Endothelial cell of umbilical vein (primary cell): ENCODE data around the gene COQ9. TPM values are rescaled to one million over a fixed set of nuclear protein-coding genes. Genes with fewer than 3 reads are reported as not detected.

Source experiments
- BruUV-seq: library from RNA; stranded (reverse); fragments of 400-500 nt; replicated peaks from 2 replicates; lab custom pipeline; 2021; lab: Mats Ljungman, UMichigan
- CTCF ChIA-PET: fragments of 300-600, 350-600 bp; sonication (Branson Sonifier 250); formaldehyde crosslinking; loops from one replicate; lab custom pipeline; 2021; ENCODE audit warnings: antibody characterized with exemption, inconsistent platforms; lab: Charles Lee
- POLR2A ChIA-PET: fragments of 300-600, 350-600 bp; sonication (Branson Sonifier 250); formaldehyde crosslinking; loops from one replicate; lab custom pipeline; 2021; ENCODE audit warnings: antibody characterized with exemption, inconsistent platforms; lab: Charles Lee
- DNase-seq: peaks from one replicate; pipeline ENCODE4 v3.0.0-alpha.2; 2011; ENCODE audit warnings: low read depth, low spot score
- FAIRE-seq: peaks from 2 replicates; lab custom pipeline; 2011; peaks lifted over from hg19 to GRCh38; lab: Jason Lieb, UNC
- H2AFZ ChIP-seq: 2 replicates; pipeline ENCODE4 v1.6.0; 2012; ENCODE audit warnings: low read depth, low read length, control low read depth, inconsistent platforms
- H3K27ac ChIP-seq: 2 replicates; pipeline ENCODE4 v1.5.1; 2011; ENCODE audit warnings: low read depth, mild to moderate bottlenecking, control low read depth, low read length, moderate library complexity; ENCODE audit not compliant: insufficient read depth
- H3K27me3 ChIP-seq, 2 experiments: 2 replicates each; pipeline versions ENCODE4 v1.6.0 to v1.6.1; 2011; ENCODE audit warnings: low read length in 2 of 2, mixed read lengths in 1 of 2; ENCODE audit not compliant: control insufficient read depth in 2 of 2, insufficient read depth in 2 of 2
- H3K36me3 ChIP-seq, 2 experiments: 2 replicates in 1 of 2; 3 replicates in 1 of 2; pipeline ENCODE4 v1.5.1; 2011; ENCODE audit warnings: low read length in 2 of 2, mild to moderate bottlenecking in 1 of 2, moderate library complexity in 1 of 2; ENCODE audit not compliant: control insufficient read depth in 2 of 2, insufficient read depth in 2 of 2; ENCODE audit errors: extremely low read depth in 1 of 2
- H3K4me1 ChIP-seq: 3 replicates; pipeline ENCODE4 v1.5.1; 2011; ENCODE audit warnings: mild to moderate bottlenecking, low read length; ENCODE audit not compliant: control insufficient read depth, insufficient read depth; ENCODE audit errors: extremely low read depth
- H3K4me2 ChIP-seq: 2 replicates; pipeline ENCODE4 v1.6.1; 2011; ENCODE audit warnings: low read length, control low read depth, mixed read lengths; ENCODE audit not compliant: insufficient read depth
- H3K4me3 ChIP-seq, 3 experiments: fragments of 200-600 bp in 1 of 3; sonication (generic), shearing (Covaris generic) in 1 of 3; replicated peaks in 1 of 3; 2 replicates each; pipeline ENCODE4 v1.5.1; 2011 to 2016; ENCODE audit warnings: control low read depth in 3 of 3, low read length in 3 of 3, mild to moderate bottlenecking in 2 of 3, inconsistent platforms in 1 of 3, low read depth in 1 of 3, moderate library complexity in 1 of 3; ENCODE audit not compliant: insufficient read depth in 1 of 3
- H3K79me2 ChIP-seq: 2 replicates; pipeline ENCODE4 v1.6.0; 2012; ENCODE audit warnings: low read length, inconsistent platforms; ENCODE audit not compliant: control insufficient read depth, insufficient read depth
- H3K9ac ChIP-seq: replicated peaks from 2 replicates; pipeline ENCODE3; 2011; ENCODE audit warnings: low read length, control low read depth; ENCODE audit not compliant: insufficient read depth; ENCODE audit errors: extremely low read depth
- H3K9me1 ChIP-seq: replicated peaks from 3 replicates; pipeline ENCODE4 v1.6.0; 2011; ENCODE audit warnings: mild to moderate bottlenecking, low read length; ENCODE audit not compliant: control insufficient read depth, insufficient read depth; ENCODE audit errors: extremely low read depth
- H3K9me3 ChIP-seq: replicated peaks from 2 replicates; pipeline ENCODE4 v1.5.1; 2012; ENCODE audit warnings: low read length, inconsistent platforms; ENCODE audit not compliant: control insufficient read depth, insufficient read depth
- H4K20me1 ChIP-seq: replicated peaks from 2 replicates; pipeline ENCODE3; 2011; ENCODE audit warnings: mild to moderate bottlenecking, low read length; ENCODE audit not compliant: control insufficient read depth, insufficient read depth; ENCODE audit errors: extremely low read depth
- CTCF ChIP-seq, 2 donors: IDR thresholded peaks; 1 replicate in 1 of 2; 2 replicates in 1 of 2; pipeline ENCODE4 v1.5.1; 2011; ENCODE audit warnings: low read length in 2 of 2, mild to moderate bottlenecking in 2 of 2, moderate library complexity in 2 of 2, control low read depth in 1 of 2, inconsistent platforms in 1 of 2, low read depth in 1 of 2; ENCODE audit not compliant: insufficient read depth in 1 of 2; ENCODE audit errors: extremely low read depth in 1 of 2
- EZH2 ChIP-seq: IDR thresholded peaks from 2 replicates; pipeline ENCODE4 v1.6.1; 2012; ENCODE audit warnings: borderline replicate concordance, low read depth, mild to moderate bottlenecking, moderate library complexity, low read length, inconsistent platforms; ENCODE audit not compliant: severe bottlenecking
- FOS ChIP-seq: IDR thresholded peaks from 2 replicates; pipeline ENCODE4 v1.6.1; 2011; ENCODE audit warnings: mild to moderate bottlenecking, low read length, moderate library complexity, borderline replicate concordance; ENCODE audit not compliant: insufficient read depth
- GATA2 ChIP-seq: IDR thresholded peaks from 2 replicates; pipeline ENCODE4 v1.7.0; 2011; ENCODE audit warnings: low read depth, mild to moderate bottlenecking, moderate library complexity, mixed read lengths, low read length; ENCODE audit not compliant: insufficient read length, insufficient read depth
- JUN ChIP-seq: IDR thresholded peaks from 2 replicates; pipeline ENCODE4 v1.6.1; 2011; ENCODE audit warnings: borderline replicate concordance, low read depth; ENCODE audit not compliant: insufficient read length, insufficient read depth
- MAX ChIP-seq: IDR thresholded peaks from 2 replicates; pipeline ENCODE4 v1.6.1; 2011; ENCODE audit not compliant: insufficient read depth, insufficient read length
- MYC ChIP-seq: IDR thresholded peaks from one replicate; pipeline ENCODE4 v1.6.1; 2011; ENCODE audit warnings: mild to moderate bottlenecking, low read depth, low read length
- POLR2A ChIP-seq: IDR thresholded peaks from 2 replicates; pipeline ENCODE4 v1.6.1; 2012; ENCODE audit warnings: low read depth, mild to moderate bottlenecking, control low read depth, low read length
- POLR2AphosphoS5 ChIP-seq: IDR thresholded peaks from 2 replicates; pipeline ENCODE4 v1.6.1; 2012; ENCODE audit warnings: low read depth, mild to moderate bottlenecking, control low read depth, low read length, moderate library complexity; ENCODE audit not compliant: insufficient read depth
- dilution Hi-C: fragments of 300-500 bp; cut with MboI; formaldehyde crosslinking; loops from one replicate; pipeline ENCODE4 v1.15.0; 2019; ENCODE audit warnings: low sequenced_read_pairs; ENCODE audit not compliant: extremely low pct_ligation_motif_present
- intact Hi-C: fragments of 100-400 bp; cut with micrococcal nuclease; formaldehyde crosslinking; loops from one replicate; pipeline ENCODE4 v1.10.0; 2022
- polyA plus RNA-seq, 4 experiments: library from polyadenylated mRNA; depleted of rRNA in 3 of 4; stranded (reverse) in 3 of 4; unstranded in 1 of 4; fragments of >200 nt; gene quantifications; 2 replicates each; pipeline versions ENCODE4 v1.2.1 to v1.2.3, GENCODE V29; 2011 to 2012; ENCODE audit warnings: missing spikeins in 1 of 4
- total RNA-seq: library from RNA; stranded (reverse); gene quantifications from 2 replicates; pipeline ENCODE4 v1.2.3, GENCODE V29; 2021

Gene COQ9
- total and polyA plus RNA-seq, 2 donors (not counting 3 experiments of a cell fraction or from before 2014, with no cell fraction given) = 42.5 to 78.3 TPM

- ChIA-PET CTCF (interaction anchor here (3.5 to 4.8 kb wide), 2 partner anchors 9 to 46 kb away, joined by 17 to 25 read pairs; partner anchors contain the start of gene POLR2C), POLR2A (no interaction called here)
- intact Hi-C loops = loop anchor here (10.0 kb wide), 1 partner anchor 172 kb away; no protein-coding TSS in a partner anchor
- Histone ChIP-seq H3K4me2 (no peak overlapping the region), H3K4me3 (no peak overlapping the region), H3K4me1 (peaks cover 17% of the 10 kb centered on the region), H3K9me1 (no peaks in the 10 kb centered on the region), H3K9me3 (no peaks in the 10 kb centered on the region), H3K9ac (no peak overlapping the region), H3K36me3 (peaks cover 13 to 50% of the 10 kb centered on the region in 2 experiments), H3K79me2 (no peaks in the 10 kb centered on the region), H2AFZ (no peak overlapping the region), H3K27ac (no peak overlapping the region), H3K27me3 (no peaks in the 10 kb centered on the region), H4K20me1 (no peaks in the 10 kb centered on the region)
- no peak for FAIRE-seq
- TF ChIP-seq JUN (no peak), GATA2 (no peak), CTCF (IDR thresholded peaks at IDR 0.05; ENCODE audit: extremely low read depth in 1 of 2, insufficient read depth in 1 of 2, low read depth in 1 of 2, low read length in 2 of 2) (no peak), FOS (no peak), EZH2 (no peak), POLR2A (no peak), MYC (no peak), POLR2AphosphoS5 (no peak), MAX (no peak)
- no peak for DNase-seq
- BruUV-seq = no TSS peak
- dilution Hi-C loops = no loop called here
These were observed 25.4 kb downstream of the COQ9 start for GRCh38 chr16:57472665-57473060.
